Measurements from ENCODE around the gene EMB. TPM values are rescaled to one million over a fixed set of nuclear protein-coding genes. Genes with fewer than 3 reads are reported as not detected.
"Not testable (repeated sequence)": the region's sequence is repeated elsewhere in the genome, so short reads cannot be mapped to it uniquely, and the experiment has no call there.

Gene EMB
- total RNA-seq, 5 donors from 2014 or later (not counting 1 experiment from before 2014, with no cell fraction given) = 148 to 210 (median 176) TPM

- no CpG with 5 or more reads among the region's 2 CpGs for WGBS (ENCODE audit: insufficient coverage)
- no peaks in the 10 kb centered on the region for H3K36me3 Mint-ChIP-seq
- peaks cover 5 to 7% (median 5%) of the 10 kb centered on the region in 3 donors for H3K9me3 Mint-ChIP-seq
- ATAC-seq (replicated peaks in 1 of 4) = no peak
- Histone ChIP-seq H3K27me3 (replicated peaks in 1 of 2; ENCODE audit: control insufficient read depth in 2 of 2, extremely low read depth in 1 of 2, insufficient read depth in 2 of 2, low read length in 1 of 2) (no peaks in the 10 kb centered on the region), H3K27ac (ENCODE audit: low read length) (no peak overlapping the region), H3K4me1 (ENCODE audit: control insufficient read depth in 1 of 2, extremely low read depth in 1 of 2, insufficient read depth in 2 of 2, low read length in 2 of 2) (peaks cover 0 to 8% of the 10 kb centered on the region in 2 experiments), H3K9me3 (no peaks in the 10 kb centered on the region), H3K4me3 (ENCODE audit: control insufficient read depth in 1 of 2, extremely low read depth in 1 of 2, low read length in 1 of 2) (no peak overlapping the region), H3K36me3 (ENCODE audit: control insufficient read depth in 2 of 2, extremely low read depth in 1 of 2, insufficient read depth in 1 of 2, low read length in 1 of 2) (no peaks in the 10 kb centered on the region)
- peaks cover 15 to 22% (median 17%) of the 10 kb centered on the region in 3 donors for H3K4me1 Mint-ChIP-seq
- POLR2A ChIA-PET = no interaction called here
- no peak for DNase-seq
- no peak overlapping the region for H3K27ac Mint-ChIP-seq
- CTCF ChIA-PET = interaction anchor here in 1 of 2 donors (0.6 to 0.7 kb wide), 2 partner anchors 98 to 314 kb away, joined by 3 read pairs; no protein-coding TSS in a partner anchor
- no peaks in the 10 kb centered on the region for H3K27me3 Mint-ChIP-seq
- no peak overlapping the region for H3K4me3 Mint-ChIP-seq
Measured at GRCh38 chr5:50463047-50463446, 22.0 kb upstream of the EMB start.

GRCh38 chr5:50462579-50462978 is 21.5 kb upstream of the EMB start:
- peaks cover 0 to 11% of the 10 kb centered on the region in 2 experiments for H3K4me1 ChIP-seq (ENCODE audit: control insufficient read depth in 1 of 2, extremely low read depth in 1 of 2, insufficient read depth in 2 of 2, low read length in 2 of 2)
- WGBS (ENCODE audit: insufficient coverage) = no CpG with 5 or more reads among the region's 1 CpG
- ATAC-seq (replicated peaks in 1 of 4); H3K4me3 ChIP-seq (ENCODE audit: control insufficient read depth in 1 of 2, extremely low read depth in 1 of 2, low read length in 1 of 2); DNase-seq; H3K27me3 Mint-ChIP-seq; H3K27me3 ChIP-seq (replicated peaks in 1 of 2; ENCODE audit: control insufficient read depth in 2 of 2, extremely low read depth in 1 of 2, insufficient read depth in 2 of 2, low read length in 1 of 2); POLR2A ChIA-PET; H3K36me3 ChIP-seq (ENCODE audit: control insufficient read depth in 2 of 2, extremely low read depth in 1 of 2, insufficient read depth in 1 of 2, low read length in 1 of 2); H3K36me3 Mint-ChIP-seq; H3K9me3 Mint-ChIP-seq; H3K4me3 Mint-ChIP-seq; H3K27ac Mint-ChIP-seq; H3K9me3 ChIP-seq; H3K27ac ChIP-seq (ENCODE audit: low read length): not testable (repeated sequence)
- CTCF ChIA-PET = interaction anchor here in 1 of 2 donors (0.6 kb wide), 1 partner anchor 33 kb away, joined by 3 read pairs; no protein-coding TSS in a partner anchor
- H3K4me1 Mint-ChIP-seq = peaks cover 20 to 26% (median 22%) of the 10 kb centered on the region in 3 donors

DNA sequence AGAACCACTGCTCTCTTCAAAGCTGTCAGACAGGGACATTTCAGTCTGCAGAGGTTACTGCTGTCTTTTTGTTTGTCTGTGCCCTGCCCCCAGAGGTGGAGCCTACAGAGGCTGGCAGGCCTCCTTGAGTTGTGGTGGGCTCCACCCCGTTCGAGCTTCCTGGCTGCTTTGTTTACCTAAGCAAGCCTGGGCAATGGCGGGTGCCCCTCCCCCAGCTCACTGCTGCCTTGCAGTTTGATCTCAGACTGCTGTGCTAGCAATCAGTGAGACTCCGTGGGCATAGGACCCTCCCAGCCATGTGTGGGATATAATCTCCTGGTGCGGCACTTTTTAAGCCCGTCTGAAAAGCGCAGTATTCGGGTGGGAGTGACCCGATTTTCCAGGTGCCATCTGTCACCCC is 17.3 kb upstream of the EMB start:
- 7% methylated on average over 3 of the region's 9 CpGs for WGBS (ENCODE audit: insufficient coverage)
- peaks cover 0 to 11% of the 10 kb centered on the region in 2 experiments for H3K4me1 ChIP-seq (ENCODE audit: control insufficient read depth in 1 of 2, extremely low read depth in 1 of 2, insufficient read depth in 2 of 2, low read length in 2 of 2)
- H3K27me3 Mint-ChIP-seq; H3K4me3 ChIP-seq (ENCODE audit: control insufficient read depth in 1 of 2, extremely low read depth in 1 of 2, low read length in 1 of 2); H3K27ac ChIP-seq (ENCODE audit: low read length); H3K9me3 ChIP-seq; ATAC-seq (replicated peaks in 1 of 4); H3K36me3 ChIP-seq (ENCODE audit: control insufficient read depth in 2 of 2, extremely low read depth in 1 of 2, insufficient read depth in 1 of 2, low read length in 1 of 2); CTCF ChIA-PET; POLR2A ChIA-PET; H3K27me3 ChIP-seq (replicated peaks in 1 of 2; ENCODE audit: control insufficient read depth in 2 of 2, extremely low read depth in 1 of 2, insufficient read depth in 2 of 2, low read length in 1 of 2): not testable (repeated sequence)
- H3K4me1 Mint-ChIP-seq = peaks cover 21 to 30% (median 25%) of the 10 kb centered on the region in 3 donors
- peaks cover 12 to 40% (median 20%) of the 10 kb centered on the region in 3 donors for H3K9me3 Mint-ChIP-seq
- peak overlapping the region; percentile 78 to 79 for H3K27ac Mint-ChIP-seq
- H3K36me3 Mint-ChIP-seq = peaks cover 18% of the 10 kb centered on the region
- H3K4me3 Mint-ChIP-seq = peak overlapping the region in 1 of 3 donors; percentile 36
- DNase-seq = peak in 34 of 35 experiments; percentile 17 to 77 (median 64)

GRCh38 chr5:50449241-50449640 is 8.2 kb upstream of the EMB start:
- H3K4me3 ChIP-seq (ENCODE audit: control insufficient read depth in 1 of 2, extremely low read depth in 1 of 2, low read length in 1 of 2); DNase-seq; CTCF ChIA-PET; H3K36me3 Mint-ChIP-seq; H3K27ac ChIP-seq (ENCODE audit: low read length); H3K27me3 Mint-ChIP-seq; H3K27me3 ChIP-seq (replicated peaks in 1 of 2; ENCODE audit: control insufficient read depth in 2 of 2, extremely low read depth in 1 of 2, insufficient read depth in 2 of 2, low read length in 1 of 2); H3K27ac Mint-ChIP-seq; ATAC-seq (replicated peaks in 1 of 4); POLR2A ChIA-PET; H3K4me3 Mint-ChIP-seq; H3K36me3 ChIP-seq (ENCODE audit: control insufficient read depth in 2 of 2, extremely low read depth in 1 of 2, insufficient read depth in 1 of 2, low read length in 1 of 2); H3K9me3 ChIP-seq: not testable (repeated sequence)
- peaks cover 13 to 22% of the 10 kb centered on the region in 2 experiments for H3K4me1 ChIP-seq (ENCODE audit: control insufficient read depth in 1 of 2, extremely low read depth in 1 of 2, insufficient read depth in 2 of 2, low read length in 2 of 2)
- Mint-ChIP-seq H3K9me3 (peaks cover under 1 to 21% (median 2%) of the 10 kb centered on the region in 3 donors), H3K4me1 (peaks cover 48 to 55% (median 53%) of the 10 kb centered on the region in 3 donors)
- WGBS (ENCODE audit: insufficient coverage) = no CpG with 5 or more reads among the region's 3 CpGs

DNA sequence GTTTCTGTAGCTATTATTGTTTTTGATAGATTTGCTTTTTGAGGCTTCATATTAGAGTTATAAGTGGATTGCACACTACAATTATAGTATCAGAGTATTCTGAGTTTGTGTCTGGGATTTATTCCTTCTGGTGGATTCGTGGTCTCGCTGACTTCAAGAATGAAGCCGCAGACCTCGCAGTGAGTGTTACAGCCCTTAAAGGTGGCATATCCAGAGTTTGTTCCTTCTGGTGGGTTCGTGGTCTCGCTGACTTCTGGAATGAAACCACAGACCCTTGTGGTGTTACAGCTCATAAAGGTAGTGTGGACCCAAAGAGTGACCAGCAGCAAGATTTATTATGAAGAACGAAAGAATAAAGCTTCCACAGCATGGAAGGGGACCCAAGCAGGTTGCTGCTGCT is 6.9 kb upstream of the EMB start:
- POLR2A ChIA-PET = interaction anchor here in 1 of 2 donors (0.6 kb wide), 1 partner anchor 285 kb away, joined by 3 read pairs; no protein-coding TSS in a partner anchor
- peak overlapping the region in 1 of 2 donors; percentile 85 for H3K27ac Mint-ChIP-seq
- 90% methylated on average over 7 of the region's 7 CpGs for WGBS (ENCODE audit: insufficient coverage)
- no peak for DNase-seq
- Histone ChIP-seq H3K9me3 (no peaks in the 10 kb centered on the region), H3K36me3 (ENCODE audit: control insufficient read depth in 2 of 2, extremely low read depth in 1 of 2, insufficient read depth in 1 of 2, low read length in 1 of 2) (no peaks in the 10 kb centered on the region), H3K4me3 (ENCODE audit: control insufficient read depth in 1 of 2, extremely low read depth in 1 of 2, low read length in 1 of 2) (no peak overlapping the region), H3K4me1 (ENCODE audit: control insufficient read depth in 1 of 2, extremely low read depth in 1 of 2, insufficient read depth in 2 of 2, low read length in 2 of 2) (peaks cover 13 to 22% of the 10 kb centered on the region in 2 experiments), H3K27ac (ENCODE audit: low read length) (no peak overlapping the region), H3K27me3 (replicated peaks in 1 of 2; ENCODE audit: control insufficient read depth in 2 of 2, extremely low read depth in 1 of 2, insufficient read depth in 2 of 2, low read length in 1 of 2) (no peaks in the 10 kb centered on the region)
- no peak for ATAC-seq (replicated peaks in 1 of 4)
- H3K4me3 Mint-ChIP-seq = no peak overlapping the region
- H3K4me1 Mint-ChIP-seq = peaks cover 54 to 63% (median 61%) of the 10 kb centered on the region in 3 donors
- H3K27me3 Mint-ChIP-seq = no peaks in the 10 kb centered on the region
- CTCF ChIA-PET = no interaction called here
- H3K36me3 Mint-ChIP-seq = no peaks in the 10 kb centered on the region
- H3K9me3 Mint-ChIP-seq = peaks cover 0 to 12% (median 2%) of the 10 kb centered on the region in 3 donors

DNA sequence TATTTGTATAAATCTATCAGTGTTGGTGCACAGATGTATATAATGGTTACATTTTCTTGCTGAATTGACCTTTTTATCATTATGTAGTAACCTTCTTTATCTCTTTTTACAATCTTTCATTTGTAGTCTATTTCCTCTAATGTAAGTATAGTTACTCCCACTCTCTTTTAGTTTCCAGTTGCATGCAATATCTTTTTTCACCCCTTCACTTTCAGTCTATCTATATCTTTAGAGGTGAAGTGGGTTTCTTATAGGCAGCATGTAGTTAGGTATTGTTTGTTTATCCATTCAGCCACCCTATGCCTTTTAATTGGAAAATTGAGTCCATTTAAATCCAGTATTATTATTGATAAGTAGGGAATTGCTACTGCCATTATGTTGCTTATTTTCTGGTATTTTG is 6.1 kb upstream of the EMB start:
- H3K4me1 ChIP-seq (ENCODE audit: control insufficient read depth in 1 of 2, extremely low read depth in 1 of 2, insufficient read depth in 2 of 2, low read length in 2 of 2) = peaks cover 13 to 29% of the 10 kb centered on the region in 2 experiments
- no peak overlapping the region for H3K4me3 ChIP-seq (ENCODE audit: control insufficient read depth in 1 of 2, extremely low read depth in 1 of 2, low read length in 1 of 2)
- ChIA-PET CTCF (no interaction called here), POLR2A (no interaction called here)
- no peaks in the 10 kb centered on the region for H3K9me3 ChIP-seq
- DNase-seq = no peak
- Mint-ChIP-seq H3K9me3 (peaks cover 0 to 7% (median 2%) of the 10 kb centered on the region in 3 donors), H3K36me3 (no peaks in the 10 kb centered on the region), H3K27me3 (no peaks in the 10 kb centered on the region), H3K4me3 (no peak overlapping the region), H3K4me1 (peaks cover 61 to 70% (median 68%) of the 10 kb centered on the region in 3 donors), H3K27ac (peak overlapping the region; percentile 85)
- H3K36me3 ChIP-seq (ENCODE audit: control insufficient read depth in 2 of 2, extremely low read depth in 1 of 2, insufficient read depth in 1 of 2, low read length in 1 of 2) = no peaks in the 10 kb centered on the region
- no peak overlapping the region for H3K27ac ChIP-seq (ENCODE audit: low read length)
- no peak for ATAC-seq (replicated peaks in 1 of 4)
- no peaks in the 10 kb centered on the region for H3K27me3 ChIP-seq (replicated peaks in 1 of 2; ENCODE audit: control insufficient read depth in 2 of 2, extremely low read depth in 1 of 2, insufficient read depth in 2 of 2, low read length in 1 of 2)

Measured in T-cell (primary cell).